ENCODE results near the gene ZIC2.

ZIC2 gene

GRCh38 chr13:99986741-99987140, 5.2 kb downstream of the ZIC2 start:
- DNase-seq (ENCODE audit: low read depth in 2 of 2) = no peak

GRCh38 chr13:99987154-99988019, 5.8 kb downstream of the ZIC2 start:
- no peak for DNase-seq (ENCODE audit: low read depth in 2 of 2)

- DNase-seq (ENCODE audit: low read depth in 2 of 2) = no peak
Measured at GRCh38 chr13:99988529-99989275, 7.1 kb downstream of the ZIC2 start.

- no peak for DNase-seq (ENCODE audit: low read depth in 2 of 2)
Measured at GRCh38 chr13:99989276-99990125, 7.9 kb downstream of the ZIC2 start.

- no peak for DNase-seq (ENCODE audit: low read depth in 2 of 2)
Measured at GRCh38 chr13:99990126-99990977, 8.8 kb downstream of the ZIC2 start.

GRCh38 chr13:99991013-99991827, 9.6 kb downstream of the ZIC2 start:
- no peak for DNase-seq (ENCODE audit: low read depth in 2 of 2)

GRCh38 chr13:99991828-99992775, 10.5 kb downstream of the ZIC2 start:
- no peak for DNase-seq (ENCODE audit: low read depth in 2 of 2)

- DNase-seq (ENCODE audit: low read depth in 2 of 2) = no peak
Measured at GRCh38 chr13:99992949-99993351, 11.4 kb downstream of the ZIC2 start.

- DNase-seq (ENCODE audit: low read depth in 2 of 2) = no peak
Measured at GRCh38 chr13:99993660-99994637, 12.4 kb downstream of the ZIC2 start.

- DNase-seq (ENCODE audit: low read depth in 2 of 2) = no peak
Measured at GRCh38 chr13:99994638-99995020, 13.0 kb downstream of the ZIC2 start.

GRCh38 chr13:99995104-99995588, 13.6 kb downstream of the ZIC2 start:
- no peak for DNase-seq (ENCODE audit: low read depth in 2 of 2)

GRCh38 chr13:99995589-99996380, 14.2 kb downstream of the ZIC2 start:
- no peak for DNase-seq (ENCODE audit: low read depth in 2 of 2)

- no peak for DNase-seq (ENCODE audit: low read depth in 2 of 2)
Measured at GRCh38 chr13:99996381-99996973, 14.9 kb downstream of the ZIC2 start.

- no peak for DNase-seq (ENCODE audit: low read depth in 2 of 2)
Measured at GRCh38 chr13:99997702-99998214, 16.2 kb downstream of the ZIC2 start.

- DNase-seq (ENCODE audit: low read depth in 2 of 2) = no peak
Measured at GRCh38 chr13:99998261-99998660, 16.7 kb downstream of the ZIC2 start.

- DNase-seq (ENCODE audit: low read depth in 2 of 2) = no peak
Measured at GRCh38 chr13:100014621-100015020, 33.0 kb downstream of the ZIC2 start.
